Activated naive CD8-positive, alpha-beta T cell (primary cell): ENCODE measurements around the gene FYTTD1.

Experiments
- H3K27ac Mint-ChIP-seq: one replicate; pipeline ENCODE4 v1.8.0; 2021; ENCODE audit warnings: mixed read lengths
- H3K27me3 Mint-ChIP-seq: one replicate; pipeline ENCODE4 v1.8.0; 2021; ENCODE audit warnings: mixed read lengths
- H3K36me3 Mint-ChIP-seq: one replicate; pipeline ENCODE4 v1.8.0; 2021; ENCODE audit warnings: mixed read lengths
- H3K4me1 Mint-ChIP-seq: one replicate; pipeline ENCODE4 v1.8.0; 2021; ENCODE audit warnings: low read depth, mixed read lengths
- H3K4me3 Mint-ChIP-seq: one replicate; pipeline ENCODE4 v1.8.0; 2021; ENCODE audit warnings: mild to moderate bottlenecking, mixed read lengths
- H3K9me3 Mint-ChIP-seq: one replicate; pipeline ENCODE4 v1.8.0; 2021; ENCODE audit warnings: low read depth, mixed read lengths

FYTTD1 gene

GRCh38 chr3:197820550-197821335 lies 71.1 kb downstream of the FYTTD1 start:
- Mint-ChIP-seq H3K27ac (no peak overlapping the region), H3K27me3 (no peaks in the 10 kb centered on the region), H3K36me3 (no peaks in the 10 kb centered on the region), H3K9me3 (no peaks in the 10 kb centered on the region), H3K4me1 (no peaks in the 10 kb centered on the region), H3K4me3 (no peak overlapping the region)

GRCh38 chr3:197829397-197830045 lies 79.8 kb downstream of the FYTTD1 start:
- Mint-ChIP-seq H3K27me3 (no peaks in the 10 kb centered on the region), H3K9me3 (no peaks in the 10 kb centered on the region), H3K27ac (no peak overlapping the region), H3K36me3 (peaks cover 6% of the 10 kb centered on the region), H3K4me1 (no peaks in the 10 kb centered on the region), H3K4me3 (no peak overlapping the region)

GRCh38 chr3:197830308-197830966 lies 80.8 kb downstream of the FYTTD1 start:
- Mint-ChIP-seq H3K4me1 (no peaks in the 10 kb centered on the region), H3K27ac (no peak overlapping the region), H3K9me3 (no peaks in the 10 kb centered on the region)

GRCh38 chr3:197830967-197831313 lies 81.3 kb downstream of the FYTTD1 start:
- Mint-ChIP-seq H3K9me3 (no peaks in the 10 kb centered on the region), H3K36me3 (peaks cover 6% of the 10 kb centered on the region), H3K4me1 (no peaks in the 10 kb centered on the region), H3K27me3 (no peaks in the 10 kb centered on the region), H3K4me3 (no peak overlapping the region), H3K27ac (no peak overlapping the region)

More at GRCh38 chr3:197830308-197830966, 80.8 kb downstream of the FYTTD1 start:
- Mint-ChIP-seq H3K27me3 (no peaks in the 10 kb centered on the region), H3K4me3 (no peak overlapping the region), H3K36me3 (peaks cover 6% of the 10 kb centered on the region)

GRCh38 chr3:197833930-197834715 lies 84.4 kb downstream of the FYTTD1 start:
- H3K9me3 Mint-ChIP-seq: no peaks in the 10 kb centered on the region
- H3K4me3 Mint-ChIP-seq: no peak overlapping the region
- no peaks in the 10 kb centered on the region for H3K27me3 Mint-ChIP-seq
- H3K36me3 Mint-ChIP-seq: peaks cover 8% of the 10 kb centered on the region
- H3K4me1 Mint-ChIP-seq: no peaks in the 10 kb centered on the region
- H3K27ac Mint-ChIP-seq: no peak overlapping the region

- Mint-ChIP-seq H3K27me3 (no peaks in the 10 kb centered on the region), H3K4me1 (no peaks in the 10 kb centered on the region), H3K9me3 (no peaks in the 10 kb centered on the region), H3K4me3 (no peak overlapping the region), H3K27ac (no peak overlapping the region), H3K36me3 (peaks cover 7% of the 10 kb centered on the region)
Measured at GRCh38 chr3:197835509-197835908, 85.8 kb downstream of the FYTTD1 start.

GRCh38 chr3:197836244-197836643 lies 86.6 kb downstream of the FYTTD1 start:
- peaks cover 8% of the 10 kb centered on the region for H3K36me3 Mint-ChIP-seq
- no peaks in the 10 kb centered on the region for H3K4me1 Mint-ChIP-seq
- H3K27me3 Mint-ChIP-seq: no peaks in the 10 kb centered on the region
- H3K4me3 Mint-ChIP-seq: no peak overlapping the region
- H3K9me3 Mint-ChIP-seq: no peaks in the 10 kb centered on the region
- no peak overlapping the region for H3K27ac Mint-ChIP-seq
